DOHH2 (cell line): ENCODE measurements around the gene MYO7B.
"Not testable (repeated sequence)": the region's sequence is repeated elsewhere in the genome, so short reads cannot be mapped to it uniquely, and the experiment has no call there.

Experiments
- H3F3A ChIP-seq: fragments of 200-600 bp; sonication (generic), shearing (Covaris generic); 2 replicates; pipeline ENCODE4 v1.6.0; 2016; ENCODE audit warnings: antibody characterized with exemption, mild to moderate bottlenecking; ENCODE audit not compliant: control insufficient read depth, insufficient read depth
- H3K27ac ChIP-seq: fragments of 200-600 bp; sonication (generic); 2 replicates; pipeline ENCODE4 v1.5.1; 2014; ENCODE audit warnings: low read depth, mild to moderate bottlenecking, low read length, moderate library complexity
- H3K27me3 ChIP-seq: fragments of 200-600 bp; sonication (generic); 2 replicates; pipeline ENCODE4 v1.6.1; 2014; ENCODE audit warnings: mild to moderate bottlenecking, low read length, mixed read lengths; ENCODE audit not compliant: control insufficient read depth
- H3K36me3 ChIP-seq: fragments of 200-600 bp; sonication (generic); 2 replicates; pipeline ENCODE4 v1.6.1; 2014; ENCODE audit warnings: mild to moderate bottlenecking, low read length, moderate library complexity, mixed read lengths; ENCODE audit not compliant: control insufficient read depth
- H3K4me1 ChIP-seq: fragments of 200-600 bp; sonication (generic); 2 replicates; pipeline ENCODE4 v1.6.1; 2014; ENCODE audit warnings: mild to moderate bottlenecking, low read length, mixed read lengths; ENCODE audit not compliant: control insufficient read depth
- H3K4me2 ChIP-seq: fragments of 200-600 bp; sonication (generic); 2 replicates; pipeline ENCODE4 v1.6.0; 2014; ENCODE audit warnings: mild to moderate bottlenecking, low read length, moderate library complexity
- H3K4me3 ChIP-seq: fragments of 200-600 bp; sonication (generic); 2 replicates; pipeline ENCODE4 v1.5.1; 2014; ENCODE audit warnings: mild to moderate bottlenecking, low read length, mixed read lengths
- H3K79me2 ChIP-seq: fragments of 200-600 bp; sonication (generic); 2 replicates; pipeline ENCODE4 v1.6.1; 2014; ENCODE audit warnings: mild to moderate bottlenecking, low read length, mixed read lengths; ENCODE audit not compliant: control insufficient read depth
- H3K9me2 ChIP-seq: fragments of 200-600 bp; sonication (generic); replicated peaks from 2 replicates; pipeline ENCODE4 v1.6.1; 2014; ENCODE audit warnings: mild to moderate bottlenecking, low read length, mixed read lengths; ENCODE audit not compliant: control insufficient read depth
- H3K9me3 ChIP-seq: fragments of 200-600 bp; sonication (generic); 2 replicates; pipeline ENCODE4 v1.6.1; 2014; ENCODE audit warnings: antibody characterized with exemption, low read length, mixed read lengths; ENCODE audit not compliant: control insufficient read depth, insufficient read depth
- H4K20me1 ChIP-seq: fragments of 200-600 bp; sonication (generic); 2 replicates; pipeline ENCODE4 v1.6.0; 2014; ENCODE audit warnings: low read depth, mild to moderate bottlenecking, antibody characterized with exemption, low read length, moderate library complexity; ENCODE audit not compliant: control insufficient read depth, insufficient read depth
- CTCF ChIP-seq: fragments of 200-600 bp; sonication (generic); IDR thresholded peaks from one replicate; pipeline ENCODE4 v1.5.1; 2014; ENCODE audit warnings: antibody characterized with exemption, mild to moderate bottlenecking, low read depth, low read length; ENCODE audit not compliant: poor library complexity, severe bottlenecking
- EZH2phosphoT487 ChIP-seq: fragments of 200-600 bp; sonication (generic); IDR thresholded peaks from 2 replicates; pipeline ENCODE4 v1.6.1; 2017; ENCODE audit warnings: borderline replicate concordance, mild to moderate bottlenecking, antibody characterized with exemption, low read length, moderate library complexity, mixed read lengths

The MYO7B gene

GRCh38 chr2:127520424-127520823 lies 15.1 kb upstream of the MYO7B start:
- Histone ChIP-seq H3K79me2 (peaks cover 100% of the 10 kb centered on the region), H3K27me3 (no peaks in the 10 kb centered on the region), H3K9me2 (no peaks in the 10 kb centered on the region), H3K9me3 (no peaks in the 10 kb centered on the region), H3K4me1 (peaks cover 11% of the 10 kb centered on the region; the same call in 1 of the 2 replicates), H3K4me3 (no peak overlapping the region), H3K4me2 (no peak overlapping the region), H3K36me3 (peaks cover 84% of the 10 kb centered on the region), H4K20me1 (peaks cover 6% of the 10 kb centered on the region; the same call in 1 of the 2 replicates), H3K27ac (no peak overlapping the region), H3F3A (no peaks in the 10 kb centered on the region)
- TF ChIP-seq EZH2phosphoT487 (no peak), CTCF (no peak)

- Histone ChIP-seq H3K4me1 (peaks cover 23% of the 10 kb centered on the region), H3K4me2 (no peak overlapping the region), H4K20me1 (peaks cover 6% of the 10 kb centered on the region; the same call in 1 of the 2 replicates), H3K9me3 (no peaks in the 10 kb centered on the region), H3K4me3 (no peak overlapping the region), H3K79me2 (peaks cover 80% of the 10 kb centered on the region), H3K27me3 (no peaks in the 10 kb centered on the region), H3K36me3 (peaks cover 58% of the 10 kb centered on the region), H3K27ac (no peak overlapping the region), H3F3A (0 out of 2 replicates have a peak, but pooled peaks cover 4% of the 10 kb centered on the region), H3K9me2 (no peaks in the 10 kb centered on the region)
- TF ChIP-seq CTCF: no peak
- TF ChIP-seq EZH2phosphoT487: no peak
Observed at GRCh38 chr2:127523269-127523939, 12.1 kb upstream of the MYO7B start.

- not testable (repeated sequence) for H3K4me2 ChIP-seq, H3K27ac ChIP-seq, H3K9me2 ChIP-seq, H3K9me3 ChIP-seq, H3F3A ChIP-seq, H4K20me1 ChIP-seq, H3K27me3 ChIP-seq
- H3K36me3 ChIP-seq: peaks cover 50% of the 10 kb centered on the region
- H3K4me3 ChIP-seq: peak overlapping the region; percentile 5; the same call in 1 of the 2 replicates
- H3K79me2 ChIP-seq: peaks cover 71% of the 10 kb centered on the region
- peaks cover 25% of the 10 kb centered on the region for H3K4me1 ChIP-seq
Observed at GRCh38 chr2:127524198-127524834, 11.2 kb upstream of the MYO7B start.

GRCh38 chr2:127525691-127526131 lies 9.8 kb upstream of the MYO7B start:
- no peaks in the 10 kb centered on the region for H3K9me3 ChIP-seq
- TF ChIP-seq CTCF (no peak), EZH2phosphoT487 (no peak)
- no peaks in the 10 kb centered on the region for H3K9me2 ChIP-seq
- H3K27me3 ChIP-seq: no peaks in the 10 kb centered on the region
- H3F3A ChIP-seq: 0 out of 2 replicates have a peak, but pooled peaks cover 4% of the 10 kb centered on the region
- H3K4me1 ChIP-seq: peaks cover 25% of the 10 kb centered on the region
- peaks cover 36% of the 10 kb centered on the region for H3K36me3 ChIP-seq
- H3K4me2 ChIP-seq: peak overlapping the region; percentile 94
- peaks cover 6% of the 10 kb centered on the region; the same call in 1 of the 2 replicates for H4K20me1 ChIP-seq
- H3K4me3 ChIP-seq: peak overlapping the region; percentile 86
- peaks cover 57% of the 10 kb centered on the region for H3K79me2 ChIP-seq
- H3K27ac ChIP-seq: peak overlapping the region; percentile 77
